GM23338 (cell line): ENCODE measurements around the gene ETV6. TPM values are rescaled to one million over a fixed set of nuclear protein-coding genes. Genes with fewer than 3 reads are reported as not detected.

Experiments
- ATAC-seq: fragments of 200-7000 bp; cut with Tn5 transposase; 3 replicates; pipeline ENCODE4 v1.9.1; 2020
- DNase-seq: peaks from one replicate; pipeline ENCODE4 v3.0.0-alpha.2; 2015; ENCODE audit warnings: low spot score
- H2AFZ ChIP-seq: fragments of 200-600 bp; sonication (generic); 2 replicates; pipeline ENCODE4 v1.8.0; 2016; ENCODE audit warnings: antibody characterized with exemption, mild to moderate bottlenecking, moderate library complexity
- H3F3A ChIP-seq: fragments of 200-600 bp; sonication (generic); replicated peaks from 2 replicates; pipeline ENCODE4 v1.8.0; 2017; ENCODE audit warnings: antibody characterized with exemption, mixed run types, low read depth
- H3K27ac ChIP-seq: fragments of 200-600 bp; sonication (generic); 2 replicates; pipeline ENCODE4 v1.6.1; 2016; ENCODE audit warnings: low read depth
- H3K27me3 ChIP-seq: fragments of 200-600 bp; sonication (generic); 2 replicates; pipeline ENCODE4 v1.8.0; 2016; ENCODE audit warnings: mild to moderate bottlenecking, mixed run types, moderate library complexity; ENCODE audit not compliant: insufficient read depth
- H3K36me3 ChIP-seq: fragments of 200-600 bp; sonication (generic); 2 replicates; pipeline ENCODE4 v1.8.0; 2016; ENCODE audit warnings: mild to moderate bottlenecking; ENCODE audit not compliant: insufficient read depth
- H3K4me1 ChIP-seq: fragments of 200-600 bp; sonication (generic); 2 replicates; pipeline ENCODE4 v1.8.0; 2016; ENCODE audit warnings: mild to moderate bottlenecking, moderate library complexity; ENCODE audit not compliant: insufficient read depth
- H3K4me2 ChIP-seq: fragments of 200-600 bp; sonication (generic); 2 replicates; pipeline ENCODE4 v1.7.1; 2017; ENCODE audit warnings: mixed run types
- H3K4me3 ChIP-seq: fragments of 200-600 bp; sonication (generic); 2 replicates; pipeline ENCODE4 v1.6.1; 2016; ENCODE audit warnings: mixed run types
- H3K79me2 ChIP-seq: fragments of 200-600 bp; sonication (generic); replicated peaks from 2 replicates; pipeline ENCODE4 v1.8.0; 2017; ENCODE audit warnings: mild to moderate bottlenecking; ENCODE audit not compliant: insufficient read depth
- H3K9me2 ChIP-seq: fragments of 200-600 bp; sonication (generic); 2 replicates; pipeline ENCODE4 v1.8.0; 2017; ENCODE audit not compliant: insufficient read depth
- H4K20me1 ChIP-seq: fragments of 200-600 bp; sonication (generic); replicated peaks from 2 replicates; pipeline ENCODE4 v1.8.0; 2017; ENCODE audit warnings: mild to moderate bottlenecking; ENCODE audit not compliant: insufficient read depth
- H3K27ac Mint-ChIP-seq: 2 replicates; pipeline ENCODE4 v1.8.0; 2020; ENCODE audit warnings: inconsistent platforms, mild to moderate bottlenecking, moderate library complexity, mixed read lengths
- H3K27me3 Mint-ChIP-seq: 3 replicates; pipeline ENCODE4 v1.8.0; 2022; ENCODE audit warnings: low read depth, mild to moderate bottlenecking, moderate library complexity, mixed read lengths, inconsistent platforms; ENCODE audit not compliant: insufficient read depth, poor library complexity
- H3K36me3 Mint-ChIP-seq: 3 replicates; pipeline ENCODE4 v1.8.0; 2021; ENCODE audit warnings: low read depth, mild to moderate bottlenecking, inconsistent platforms, moderate library complexity, mixed read lengths
- H3K4me1 Mint-ChIP-seq: 3 replicates; pipeline ENCODE4 v1.8.0; 2020; ENCODE audit warnings: mild to moderate bottlenecking, inconsistent platforms, mixed read lengths
- H3K4me3 Mint-ChIP-seq: 3 replicates; pipeline ENCODE4 v1.8.0; 2021; ENCODE audit warnings: moderate library complexity, mild to moderate bottlenecking, inconsistent platforms, mixed read lengths
- H3K9me3 Mint-ChIP-seq: 3 replicates; pipeline ENCODE4 v1.8.0; 2020; ENCODE audit warnings: moderate library complexity, mild to moderate bottlenecking, inconsistent platforms, mixed read lengths
- CTCF ChIP-seq, 2 experiments: fragments of 200-600 bp in 1 of 2; sonication (generic) in 1 of 2; conservative IDR thresholded peaks; 2 replicates each; pipeline versions ENCODE4 v1.5.1 to v1.6.1; 2016 to 2017; ENCODE audit warnings: antibody characterized with exemption in 2 of 2, low read depth in 2 of 2, mild to moderate bottlenecking in 2 of 2, moderate library complexity in 1 of 2
- ETS1 ChIP-seq: IDR thresholded peaks from 2 replicates; pipeline ENCODE4 v1.6.1; 2016; ENCODE audit warnings: antibody characterized with exemption
- EZH2 ChIP-seq: fragments of 200-600 bp; sonication (generic); IDR thresholded peaks from one replicate; pipeline ENCODE4 v1.8.0; 2017; ENCODE audit warnings: antibody characterized with exemption, mild to moderate bottlenecking, low read depth; ENCODE audit not compliant: unreplicated experiment
- EZH2phosphoT487 ChIP-seq: fragments of 200-600 bp; sonication (generic); IDR thresholded peaks from one replicate; pipeline ENCODE4 v1.8.1; 2018; ENCODE audit warnings: antibody characterized with exemption; ENCODE audit not compliant: unreplicated experiment
- STAT1 ChIP-seq: IDR thresholded peaks from one replicate; pipeline ENCODE4 v1.6.1; 2016; ENCODE audit warnings: antibody characterized with exemption; ENCODE audit not compliant: unreplicated experiment
- polyA plus RNA-seq: library from polyadenylated mRNA; unstranded; fragments of >200 nt; fragmentation: Nextera tagmentation; extraction: Ambion mirVana; gene quantifications from 2 replicates; pipeline ENCODE4 v1.2.1, GENCODE V29; 2016
- total RNA-seq: library from RNA; depleted of rRNA; stranded (reverse); fragments of >200 nt; shearing (Covaris generic); gene quantifications from 2 replicates; pipeline ENCODE4 v1.2.3, GENCODE V29; 2014
- TF ChIP-seq, protein P1 (sequence below): fragments of 250-450 bp; sonication (Bioruptor Pico); IDR thresholded peaks from 2 replicates; pipeline ENCODE4 v1.5.0; 2020; ENCODE audit warnings: mild to moderate bottlenecking, moderate library complexity

Gene ETV6
- total and polyA plus RNA-seq, 2 experiments from 2014 or later = 7.5 to 15.1 TPM

DNA sequence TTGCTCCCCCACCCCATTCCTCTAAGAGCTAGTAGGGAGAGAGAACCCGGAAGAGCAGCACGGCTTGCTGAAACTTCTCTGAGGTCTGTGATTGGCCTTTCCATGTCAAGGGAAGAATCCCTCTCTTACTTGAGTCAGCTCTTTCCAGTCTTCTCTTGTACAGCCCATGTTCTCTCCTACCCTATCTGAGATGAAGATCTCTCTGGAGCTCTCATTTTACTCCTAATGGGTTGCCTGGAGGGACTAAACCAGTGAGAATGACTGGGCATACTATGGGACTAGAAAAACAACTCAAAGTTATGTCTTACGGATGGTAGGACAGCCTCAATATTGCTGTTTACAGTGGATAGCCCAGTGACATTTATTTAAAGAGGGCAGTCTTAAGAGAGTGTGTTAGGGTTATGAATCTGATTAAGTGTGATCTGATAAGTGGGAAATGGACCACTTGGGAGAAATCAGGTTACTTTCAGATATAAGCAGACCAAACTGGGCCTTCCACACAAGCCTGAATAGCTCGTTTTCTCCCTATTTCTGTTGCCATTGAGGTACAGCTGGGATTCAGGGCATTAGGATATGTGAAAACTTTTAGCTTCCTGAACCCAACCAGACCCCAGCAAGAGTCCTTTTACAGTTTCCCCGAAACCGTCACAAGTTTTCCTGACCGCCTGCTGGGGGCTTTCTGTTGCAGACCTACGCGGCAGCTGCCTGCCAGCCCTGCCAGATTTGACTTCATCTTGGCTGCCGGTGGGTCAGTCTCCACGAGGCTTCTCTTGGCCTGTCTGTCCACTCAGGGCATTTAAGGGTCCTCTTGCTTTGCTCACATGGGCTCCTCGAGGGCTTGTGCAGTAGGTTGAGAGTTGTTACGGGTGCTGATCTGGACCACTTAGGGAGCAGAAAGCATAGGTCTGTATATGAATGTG is 16.9 kb downstream of the ETV6 start:
- H3F3A ChIP-seq = peaks cover 3% of the 10 kb centered on the region; the same call in 1 of the 2 replicates
- H3K27ac ChIP-seq = no peak overlapping the region; the same call in 1 of the 2 replicates
- no peak overlapping the region for H2AFZ ChIP-seq
- no peaks in the 10 kb centered on the region for H3K36me3 ChIP-seq
- Mint-ChIP-seq H3K27ac (peak overlapping the region; percentile 54; the same call in 1 of the 2 replicates), H3K4me1 (peaks cover 59% of the 10 kb centered on the region), H3K4me3 (peak overlapping the region; percentile 10; the same call in 1 of the 3 replicates), H3K27me3 (peaks cover 9% of the 10 kb centered on the region), H3K9me3 (no peaks in the 10 kb centered on the region), H3K36me3 (peaks cover 9% of the 10 kb centered on the region; the same call in 1 of the 3 replicates)
- no peaks in the 10 kb centered on the region for H3K9me2 ChIP-seq
- TF ChIP-seq EZH2phosphoT487 (no peak), STAT1 (no peak), CTCF (conservative IDR thresholded peaks at IDR 0.05; ENCODE audit: low read depth in 2 of 2) (no peak), ETS1 (no peak), EZH2 (no peak)
- TF ChIP-seq, protein P1, sequence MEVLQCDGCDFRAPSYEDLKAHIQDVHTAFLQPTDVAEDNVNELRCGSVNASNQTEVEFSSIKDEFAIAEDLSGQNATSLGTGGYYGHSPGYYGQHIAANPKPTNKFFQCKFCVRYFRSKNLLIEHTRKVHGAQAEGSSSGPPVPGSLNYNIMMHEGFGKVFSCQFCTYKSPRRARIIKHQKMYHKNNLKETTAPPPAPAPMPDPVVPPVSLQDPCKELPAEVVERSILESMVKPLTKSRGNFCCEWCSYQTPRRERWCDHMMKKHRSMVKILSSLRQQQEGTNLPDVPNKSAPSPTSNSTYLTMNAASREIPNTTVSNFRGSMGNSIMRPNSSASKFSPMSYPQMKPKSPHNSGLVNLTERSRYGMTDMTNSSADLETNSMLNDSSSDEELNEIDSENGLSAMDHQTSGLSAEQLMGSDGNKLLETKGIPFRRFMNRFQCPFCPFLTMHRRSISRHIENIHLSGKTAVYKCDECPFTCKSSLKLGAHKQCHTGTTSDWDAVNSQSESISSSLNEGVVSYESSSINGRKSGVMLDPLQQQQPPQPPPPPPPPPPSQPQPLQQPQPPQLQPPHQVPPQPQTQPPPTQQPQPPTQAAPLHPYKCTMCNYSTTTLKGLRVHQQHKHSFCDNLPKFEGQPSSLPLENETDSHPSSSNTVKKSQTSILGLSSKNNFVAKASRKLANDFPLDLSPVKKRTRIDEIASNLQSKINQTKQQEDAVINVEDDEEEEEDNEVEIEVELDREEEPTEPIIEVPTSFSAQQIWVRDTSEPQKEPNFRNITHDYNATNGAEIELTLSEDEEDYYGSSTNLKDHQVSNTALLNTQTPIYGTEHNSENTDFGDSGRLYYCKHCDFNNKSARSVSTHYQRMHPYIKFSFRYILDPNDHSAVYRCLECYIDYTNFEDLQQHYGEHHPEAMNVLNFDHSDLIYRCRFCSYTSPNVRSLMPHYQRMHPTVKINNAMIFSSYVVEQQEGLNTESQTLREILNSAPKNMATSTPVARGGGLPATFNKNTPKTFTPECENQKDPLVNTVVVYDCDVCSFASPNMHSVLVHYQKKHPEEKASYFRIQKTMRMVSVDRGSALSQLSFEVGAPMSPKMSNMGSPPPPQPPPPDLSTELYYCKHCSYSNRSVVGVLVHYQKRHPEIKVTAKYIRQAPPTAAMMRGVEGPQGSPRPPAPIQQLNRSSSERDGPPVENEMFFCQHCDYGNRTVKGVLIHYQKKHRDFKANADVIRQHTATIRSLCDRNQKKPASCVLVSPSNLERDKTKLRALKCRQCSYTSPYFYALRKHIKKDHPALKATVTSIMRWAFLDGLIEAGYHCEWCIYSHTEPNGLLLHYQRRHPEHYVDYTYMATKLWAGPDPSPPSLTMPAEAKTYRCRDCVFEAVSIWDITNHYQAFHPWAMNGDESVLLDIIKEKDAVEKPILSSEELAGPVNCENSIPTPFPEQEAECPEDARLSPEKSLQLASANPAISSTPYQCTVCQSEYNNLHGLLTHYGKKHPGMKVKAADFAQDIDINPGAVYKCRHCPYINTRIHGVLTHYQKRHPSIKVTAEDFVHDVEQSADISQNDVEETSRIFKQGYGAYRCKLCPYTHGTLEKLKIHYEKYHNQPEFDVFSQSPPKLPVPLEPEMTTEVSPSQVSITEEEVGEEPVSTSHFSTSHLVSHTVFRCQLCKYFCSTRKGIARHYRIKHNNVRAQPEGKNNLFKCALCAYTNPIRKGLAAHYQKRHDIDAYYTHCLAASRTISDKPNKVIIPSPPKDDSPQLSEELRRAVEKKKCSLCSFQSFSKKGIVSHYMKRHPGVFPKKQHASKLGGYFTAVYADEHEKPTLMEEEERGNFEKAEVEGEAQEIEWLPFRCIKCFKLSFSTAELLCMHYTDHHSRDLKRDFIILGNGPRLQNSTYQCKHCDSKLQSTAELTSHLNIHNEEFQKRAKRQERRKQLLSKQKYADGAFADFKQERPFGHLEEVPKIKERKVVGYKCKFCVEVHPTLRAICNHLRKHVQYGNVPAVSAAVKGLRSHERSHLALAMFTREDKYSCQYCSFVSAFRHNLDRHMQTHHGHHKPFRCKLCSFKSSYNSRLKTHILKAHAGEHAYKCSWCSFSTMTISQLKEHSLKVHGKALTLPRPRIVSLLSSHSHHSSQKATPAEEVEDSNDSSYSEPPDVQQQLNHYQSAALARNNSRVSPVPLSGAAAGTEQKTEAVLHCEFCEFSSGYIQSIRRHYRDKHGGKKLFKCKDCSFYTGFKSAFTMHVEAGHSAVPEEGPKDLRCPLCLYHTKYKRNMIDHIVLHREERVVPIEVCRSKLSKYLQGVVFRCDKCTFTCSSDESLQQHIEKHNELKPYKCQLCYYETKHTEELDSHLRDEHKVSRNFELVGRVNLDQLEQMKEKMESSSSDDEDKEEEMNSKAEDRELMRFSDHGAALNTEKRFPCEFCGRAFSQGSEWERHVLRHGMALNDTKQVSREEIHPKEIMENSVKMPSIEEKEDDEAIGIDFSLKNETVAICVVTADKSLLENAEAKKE (CRISPR knock-in tag) = no peak
- ATAC-seq (peak; percentile 61), DNase-seq (peak; percentile 54)
- H3K4me3 ChIP-seq = no peak overlapping the region
- no peaks in the 10 kb centered on the region for H3K27me3 ChIP-seq
- peaks cover 24% of the 10 kb centered on the region for H3K4me1 ChIP-seq
- peak overlapping the region; percentile 64; the same call in 1 of the 2 replicates for H3K4me2 ChIP-seq
- peaks cover 64% of the 10 kb centered on the region for H3K79me2 ChIP-seq
- H4K20me1 ChIP-seq = no peaks in the 10 kb centered on the region; the same call in 1 of the 2 replicates
